Endothelial cell (in vitro differentiated cells): ENCODE data around the gene PTPRT. TPM values are rescaled to one million over a fixed set of nuclear protein-coding genes. Genes with fewer than 3 reads are reported as not detected.

Experiments used
- DNase-seq: peaks from one replicate; pipeline ENCODE4 v3.0.0; 2021; ENCODE audit warnings: low spot score
- H3K27ac Mint-ChIP-seq: one replicate; pipeline ENCODE4 v1.8.0; 2021; ENCODE audit warnings: mixed read lengths, inconsistent platforms; ENCODE audit not compliant: unreplicated experiment
- H3K27me3 Mint-ChIP-seq: one replicate; pipeline ENCODE4 v1.8.0; 2021; ENCODE audit warnings: mild to moderate bottlenecking, moderate library complexity, mixed read lengths, inconsistent platforms; ENCODE audit not compliant: unreplicated experiment
- H3K36me3 Mint-ChIP-seq: one replicate; pipeline ENCODE4 v1.8.0; 2021; ENCODE audit warnings: mild to moderate bottlenecking, low read depth, mixed read lengths, inconsistent platforms; ENCODE audit not compliant: unreplicated experiment
- H3K4me1 Mint-ChIP-seq: one replicate; pipeline ENCODE4 v1.8.0; 2021; ENCODE audit warnings: mild to moderate bottlenecking, mixed read lengths, inconsistent platforms; ENCODE audit not compliant: unreplicated experiment
- H3K4me3 Mint-ChIP-seq: one replicate; pipeline ENCODE4 v1.8.0; 2021; ENCODE audit warnings: mild to moderate bottlenecking, mixed read lengths, inconsistent platforms; ENCODE audit not compliant: unreplicated experiment
- H3K9me3 Mint-ChIP-seq: one replicate; pipeline ENCODE4 v1.8.0; 2021; ENCODE audit warnings: mixed read lengths, inconsistent platforms; ENCODE audit not compliant: unreplicated experiment
- total RNA-seq: library from RNA; stranded (reverse); fragmentation: NEBNext Ultra II Directional; extraction: Animal tissue kit (Norgen Biotek cat#: 25700); gene quantifications from one replicate; pipeline ENCODE4 v1.2.1, GENCODE V29; 2021; ENCODE audit not compliant: unreplicated experiment
- TF ChIP-seq, protein P1 (sequence below): fragments of 200-600 bp; sonication (generic); IDR thresholded peaks from one replicate; pipeline ENCODE4 v1.5.0; 2021; ENCODE audit warnings: antibody characterized with exemption; ENCODE audit not compliant: unreplicated experiment

PTPRT gene
- total RNA-seq, 1 donor from 2014 or later, result 0.10 TPM

DNA sequence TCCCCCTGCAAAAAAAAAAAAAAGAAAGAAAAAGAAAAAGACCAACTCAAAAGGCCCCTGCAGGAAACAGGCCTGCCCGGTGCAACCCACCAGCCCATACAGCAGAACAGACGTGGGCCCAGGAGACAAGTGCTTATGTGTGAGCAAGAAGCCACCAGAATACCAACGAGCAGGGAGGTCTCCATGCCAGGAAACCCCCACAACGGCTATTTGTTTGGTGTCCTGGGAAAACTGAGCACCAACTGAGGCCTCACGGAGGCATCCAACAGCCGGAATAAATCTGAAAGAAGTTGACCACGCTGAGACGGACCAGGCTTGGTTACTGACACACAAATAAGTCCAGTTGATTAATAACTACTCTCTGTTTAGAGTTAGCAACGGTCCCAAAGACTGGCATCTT is 29.7 kb downstream of the PTPRT start:
- no peak for DNase-seq
- Mint-ChIP-seq H3K4me1 (no peaks in the 10 kb centered on the region), H3K27me3 (peaks cover 2% of the 10 kb centered on the region), H3K36me3 (peaks cover 14% of the 10 kb centered on the region), H3K27ac (no peak overlapping the region), H3K9me3 (peaks cover 43% of the 10 kb centered on the region), H3K4me3 (no peak overlapping the region)
- TF ChIP-seq, protein P1, sequence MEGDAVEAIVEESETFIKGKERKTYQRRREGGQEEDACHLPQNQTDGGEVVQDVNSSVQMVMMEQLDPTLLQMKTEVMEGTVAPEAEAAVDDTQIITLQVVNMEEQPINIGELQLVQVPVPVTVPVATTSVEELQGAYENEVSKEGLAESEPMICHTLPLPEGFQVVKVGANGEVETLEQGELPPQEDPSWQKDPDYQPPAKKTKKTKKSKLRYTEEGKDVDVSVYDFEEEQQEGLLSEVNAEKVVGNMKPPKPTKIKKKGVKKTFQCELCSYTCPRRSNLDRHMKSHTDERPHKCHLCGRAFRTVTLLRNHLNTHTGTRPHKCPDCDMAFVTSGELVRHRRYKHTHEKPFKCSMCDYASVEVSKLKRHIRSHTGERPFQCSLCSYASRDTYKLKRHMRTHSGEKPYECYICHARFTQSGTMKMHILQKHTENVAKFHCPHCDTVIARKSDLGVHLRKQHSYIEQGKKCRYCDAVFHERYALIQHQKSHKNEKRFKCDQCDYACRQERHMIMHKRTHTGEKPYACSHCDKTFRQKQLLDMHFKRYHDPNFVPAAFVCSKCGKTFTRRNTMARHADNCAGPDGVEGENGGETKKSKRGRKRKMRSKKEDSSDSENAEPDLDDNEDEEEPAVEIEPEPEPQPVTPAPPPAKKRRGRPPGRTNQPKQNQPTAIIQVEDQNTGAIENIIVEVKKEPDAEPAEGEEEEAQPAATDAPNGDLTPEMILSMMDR, result no peak

DNA sequence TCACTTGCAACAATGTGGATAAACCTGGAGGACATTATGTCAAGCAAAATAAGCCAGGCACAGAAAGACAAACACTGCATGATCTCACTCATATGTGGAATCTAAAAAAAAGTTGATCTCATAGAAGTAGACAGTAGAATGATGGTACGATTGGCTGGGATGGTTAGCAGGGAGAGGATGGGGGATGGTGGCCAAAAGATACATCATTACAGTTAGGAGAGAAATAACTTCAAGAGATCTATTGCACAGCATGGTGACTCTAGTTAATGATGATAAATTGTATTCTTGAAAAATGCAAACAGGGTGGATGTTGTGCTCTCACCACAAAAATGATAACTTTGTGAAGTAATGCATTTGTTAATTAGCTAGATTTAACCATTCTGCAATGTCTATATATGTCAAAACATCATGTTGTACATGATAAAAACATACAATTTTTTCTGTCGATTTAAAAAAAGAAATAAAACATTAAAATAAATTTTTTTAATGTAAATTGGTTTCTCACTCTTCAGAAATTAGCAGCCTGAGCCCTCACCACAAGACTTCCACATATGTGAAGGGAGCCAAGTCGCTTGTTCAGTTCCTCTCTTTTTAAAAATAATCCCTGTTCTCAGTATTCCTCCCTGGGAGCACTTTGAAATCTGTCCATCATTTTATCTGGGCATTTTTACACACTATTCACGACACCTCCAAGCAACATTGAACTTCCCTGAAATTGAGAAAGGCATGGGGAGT is 34.2 kb downstream of the PTPRT start:
- TF ChIP-seq, protein P1, result no peak
- Mint-ChIP-seq H3K9me3 (peaks cover 50% of the 10 kb centered on the region), H3K4me1 (no peaks in the 10 kb centered on the region), H3K36me3 (peaks cover 14% of the 10 kb centered on the region), H3K27me3 (peaks cover 3% of the 10 kb centered on the region), H3K27ac (no peak overlapping the region), H3K4me3 (no peak overlapping the region)
- no peak for DNase-seq

DNA sequence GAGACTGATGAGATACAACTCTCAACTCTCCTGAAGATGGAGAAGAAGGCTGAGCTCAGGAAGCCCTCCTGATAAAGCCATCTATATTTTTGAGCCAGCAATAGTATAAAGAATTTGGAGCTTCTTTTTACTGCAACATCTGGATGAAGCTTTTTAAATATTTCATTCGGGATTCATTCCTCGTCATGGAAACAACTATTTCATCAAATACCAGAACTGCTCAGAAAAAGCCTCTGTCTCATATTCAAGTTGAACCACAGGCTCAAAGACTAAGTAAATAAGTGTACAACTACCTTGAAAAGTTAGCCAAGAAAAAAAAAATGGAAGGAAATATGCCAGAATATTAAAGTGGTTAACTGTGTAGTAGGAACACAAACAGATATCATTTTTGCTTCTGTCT is 37.8 kb downstream of the PTPRT start:
- Mint-ChIP-seq H3K36me3 (peaks cover 6% of the 10 kb centered on the region), H3K4me3 (no peak overlapping the region), H3K27me3 (peaks cover 3% of the 10 kb centered on the region), H3K4me1 (no peaks in the 10 kb centered on the region), H3K9me3 (peaks cover 37% of the 10 kb centered on the region), H3K27ac (no peak overlapping the region)
- TF ChIP-seq, protein P1, result no peak
- no peak for DNase-seq

DNA sequence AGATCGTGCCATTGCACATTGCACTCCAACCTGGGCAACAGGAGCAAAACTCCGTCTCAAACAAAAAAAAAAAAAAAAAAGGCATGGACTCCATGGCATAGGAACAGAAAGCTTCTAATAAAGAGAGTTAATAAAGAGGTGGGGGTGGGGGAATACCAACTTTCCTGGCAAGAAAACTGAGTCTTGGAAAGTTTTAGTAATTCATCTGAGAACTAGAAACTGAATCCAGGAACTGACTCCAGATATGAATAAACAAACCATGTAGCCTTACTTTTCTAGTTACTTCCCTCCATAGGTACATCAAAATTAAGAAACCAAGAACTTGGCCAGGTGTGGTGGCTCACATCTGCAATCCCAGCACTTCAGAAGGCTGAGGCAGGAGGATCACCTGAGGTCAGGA is 38.5 kb downstream of the PTPRT start:
- Mint-ChIP-seq H3K4me1 (no peaks in the 10 kb centered on the region), H3K27me3 (peaks cover 3% of the 10 kb centered on the region), H3K4me3 (no peak overlapping the region), H3K27ac (no peak overlapping the region), H3K9me3 (peaks cover 35% of the 10 kb centered on the region), H3K36me3 (peaks cover 6% of the 10 kb centered on the region)
- TF ChIP-seq, protein P1, result no peak
- no peak for DNase-seq

DNA sequence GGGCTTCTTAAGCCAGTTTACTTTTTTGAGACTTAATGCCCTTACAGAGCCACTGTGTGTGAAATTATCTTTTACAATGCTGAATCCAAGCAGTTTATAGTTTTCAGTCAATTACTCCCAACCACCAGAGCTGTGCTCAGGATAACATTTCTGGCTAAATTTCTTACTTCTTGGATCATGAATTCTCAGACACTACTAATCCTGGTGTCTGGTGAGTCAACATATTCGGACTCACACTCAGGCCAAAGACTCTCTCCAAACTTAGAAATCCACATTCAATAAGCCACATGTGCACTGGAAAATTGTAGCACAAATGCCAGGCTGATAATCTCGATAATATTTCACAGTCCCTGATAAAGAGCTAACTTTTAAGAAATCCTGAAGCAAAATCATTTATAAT is 49.0 kb downstream of the PTPRT start:
- no peak for DNase-seq
- Mint-ChIP-seq H3K27me3 (peaks cover 9% of the 10 kb centered on the region), H3K4me3 (no peak overlapping the region), H3K27ac (no peak overlapping the region), H3K36me3 (peaks cover 12% of the 10 kb centered on the region), H3K4me1 (no peaks in the 10 kb centered on the region), H3K9me3 (peaks cover 52% of the 10 kb centered on the region)
- TF ChIP-seq, protein P1, result no peak
